Keratinocyte (primary cell): ENCODE measurements around the gene MLEC. TPM values are rescaled to one million over a fixed set of nuclear protein-coding genes. Genes with fewer than 3 reads are reported as not detected.

Source experiments
- DNase-seq: peaks from one replicate; pipeline ENCODE4 v3.0.0-alpha.2; 2011; ENCODE audit warnings: low read depth, missing footprints, low spot score
- FAIRE-seq: peaks from 2 replicates; lab custom pipeline; 2011; peaks lifted over from hg19 to GRCh38; lab: Jason Lieb, UNC
- H2AFZ ChIP-seq: 2 replicates; pipeline ENCODE4 v1.6.0; 2012; ENCODE audit warnings: low read length, control low read depth, inconsistent platforms; ENCODE audit not compliant: control insufficient read depth
- H3K27ac ChIP-seq: 2 replicates; pipeline ENCODE4 v1.5.1; 2011; ENCODE audit warnings: low read length; ENCODE audit not compliant: control insufficient read depth, insufficient read depth
- H3K27me3 ChIP-seq: 3 replicates; pipeline ENCODE4 v1.6.0; 2011; ENCODE audit warnings: low read length; ENCODE audit not compliant: control insufficient read depth, insufficient read depth; ENCODE audit errors: extremely low read depth
- H3K36me3 ChIP-seq, 2 experiments: 2 replicates in 1 of 2; 3 replicates in 1 of 2; pipeline ENCODE4 v1.5.1; 2011; ENCODE audit warnings: low read length in 2 of 2, mild to moderate bottlenecking in 1 of 2; ENCODE audit not compliant: control insufficient read depth in 2 of 2, insufficient read depth in 2 of 2; ENCODE audit errors: extremely low read depth in 1 of 2
- H3K4me1 ChIP-seq: 3 replicates; pipeline ENCODE4 v1.5.1; 2011; ENCODE audit warnings: low read length; ENCODE audit not compliant: control insufficient read depth, insufficient read depth; ENCODE audit errors: extremely low read depth
- H3K4me2 ChIP-seq: 3 replicates; pipeline ENCODE4 v1.6.0; 2011; ENCODE audit warnings: low read depth, low read length; ENCODE audit not compliant: control insufficient read depth, insufficient read depth; ENCODE audit errors: extremely low read depth
- H3K4me3 ChIP-seq, 3 experiments: fragments of 200-600 bp in 1 of 3; sonication (generic) in 1 of 3; 2 replicates in 2 of 3; 3 replicates in 1 of 3; pipeline ENCODE4 v1.5.1; 2011 to 2016; ENCODE audit warnings: low read length in 3 of 3, mild to moderate bottlenecking in 3 of 3, control low read depth in 2 of 3, inconsistent platforms in 1 of 3, low read depth in 1 of 3, mixed read lengths in 1 of 3, mixed run types in 1 of 3, moderate library complexity in 1 of 3; ENCODE audit not compliant: control insufficient read depth in 2 of 3, insufficient read depth in 2 of 3; ENCODE audit errors: extremely low read depth in 1 of 3
- H3K79me2 ChIP-seq: 2 replicates; pipeline ENCODE4 v1.6.0; 2012; ENCODE audit warnings: low read length; ENCODE audit not compliant: control insufficient read depth, insufficient read depth
- H3K9ac ChIP-seq: 3 replicates; pipeline ENCODE4 v1.6.0; 2011; ENCODE audit warnings: low read length; ENCODE audit not compliant: control insufficient read depth, insufficient read depth; ENCODE audit errors: extremely low read depth
- H3K9me1 ChIP-seq: 3 replicates; pipeline ENCODE4 v1.6.0; 2011; ENCODE audit warnings: low read length; ENCODE audit not compliant: control insufficient read depth, insufficient read depth; ENCODE audit errors: extremely low read depth
- H3K9me3 ChIP-seq: 2 replicates; pipeline ENCODE4 v1.5.1; 2012; ENCODE audit warnings: low read depth, low read length; ENCODE audit not compliant: control insufficient read depth
- H4K20me1 ChIP-seq: 3 replicates; pipeline ENCODE4 v1.6.0; 2011; ENCODE audit warnings: low read length; ENCODE audit not compliant: control insufficient read depth, insufficient read depth; ENCODE audit errors: extremely low read depth
- EZH2 ChIP-seq: IDR thresholded peaks from one replicate; pipeline ENCODE4 v1.6.1; 2012; ENCODE audit warnings: inconsistent platforms, mild to moderate bottlenecking, low read length, moderate library complexity
- dilution Hi-C: fragments of 300-500 bp; cut with MboI; formaldehyde crosslinking; loops from one replicate; pipeline ENCODE4 v1.7.0; 2020; ENCODE audit warnings: low sequenced_read_pairs; ENCODE audit not compliant: extremely low pct_ligation_motif_present
- polyA plus RNA-seq, 5 experiments: library from polyadenylated mRNA; depleted of rRNA in 3 of 5; stranded (reverse) in 3 of 5; stranded (forward) in 1 of 5; unstranded in 1 of 5; fragments of >200 nt; gene quantifications; 1 replicate in 1 of 5; 2 replicates in 3 of 5; 3 replicates in 1 of 5; pipeline versions ENCODE4 v1.2.1 to v1.2.3, GENCODE V29; 2011 to 2012; ENCODE audit warnings: missing spikeins in 2 of 5, low read depth in 1 of 5, low replicate concordance in 1 of 5
- TF ChIP-seq, protein P1 (sequence below), 3 experiments: IDR thresholded peaks in 1 of 3; conservative IDR thresholded peaks in 1 of 3; optimal IDR thresholded peaks in 1 of 3; 2 replicates in 2 of 3; 3 replicates in 1 of 3; pipeline versions ENCODE3 to v1.5.1; 2011; ENCODE audit warnings: low read length in 3 of 3, mild to moderate bottlenecking in 3 of 3, moderate library complexity in 2 of 3, control low read depth in 1 of 3, inconsistent platforms in 1 of 3; ENCODE audit not compliant: insufficient read depth in 2 of 3; ENCODE audit errors: extremely low read depth in 1 of 3

MLEC gene
- polyA plus RNA-seq, 1 donor (not counting 4 experiments of a cell fraction or from before 2014, with no cell fraction given), result 65.2 TPM

DNA sequence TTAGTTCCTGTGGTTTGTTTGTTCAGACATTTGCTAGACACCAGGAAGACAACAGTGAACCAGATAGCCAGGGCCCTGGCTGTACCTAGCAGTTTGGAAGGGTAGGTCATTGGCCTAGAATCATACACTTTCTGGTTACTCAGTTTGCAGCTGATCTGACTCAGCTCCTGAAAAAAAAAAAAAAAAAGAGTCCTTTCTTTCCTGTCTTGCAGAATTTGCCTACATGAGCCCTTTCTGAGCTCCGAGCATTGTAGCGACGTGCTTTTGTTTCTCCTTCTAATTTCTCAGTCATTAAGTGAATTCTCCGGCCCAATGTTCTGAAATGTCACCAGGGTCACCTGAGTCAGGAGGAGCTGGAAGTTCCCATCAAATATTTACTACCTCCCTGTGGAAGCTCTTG lies 44.1 kb upstream of the MLEC start:
- H3K4me3 ChIP-seq, result no peak overlapping the region
- TF ChIP-seq EZH2, result no peak
- TF ChIP-seq, protein P1, sequence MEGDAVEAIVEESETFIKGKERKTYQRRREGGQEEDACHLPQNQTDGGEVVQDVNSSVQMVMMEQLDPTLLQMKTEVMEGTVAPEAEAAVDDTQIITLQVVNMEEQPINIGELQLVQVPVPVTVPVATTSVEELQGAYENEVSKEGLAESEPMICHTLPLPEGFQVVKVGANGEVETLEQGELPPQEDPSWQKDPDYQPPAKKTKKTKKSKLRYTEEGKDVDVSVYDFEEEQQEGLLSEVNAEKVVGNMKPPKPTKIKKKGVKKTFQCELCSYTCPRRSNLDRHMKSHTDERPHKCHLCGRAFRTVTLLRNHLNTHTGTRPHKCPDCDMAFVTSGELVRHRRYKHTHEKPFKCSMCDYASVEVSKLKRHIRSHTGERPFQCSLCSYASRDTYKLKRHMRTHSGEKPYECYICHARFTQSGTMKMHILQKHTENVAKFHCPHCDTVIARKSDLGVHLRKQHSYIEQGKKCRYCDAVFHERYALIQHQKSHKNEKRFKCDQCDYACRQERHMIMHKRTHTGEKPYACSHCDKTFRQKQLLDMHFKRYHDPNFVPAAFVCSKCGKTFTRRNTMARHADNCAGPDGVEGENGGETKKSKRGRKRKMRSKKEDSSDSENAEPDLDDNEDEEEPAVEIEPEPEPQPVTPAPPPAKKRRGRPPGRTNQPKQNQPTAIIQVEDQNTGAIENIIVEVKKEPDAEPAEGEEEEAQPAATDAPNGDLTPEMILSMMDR (optimal IDR thresholded peaks at IDR 0.05 in 1 of 3, IDR thresholded peaks at IDR 0.05 in 1 of 3, conservative IDR thresholded peaks at IDR 0.05 in 1 of 3; ENCODE audit: extremely low read depth in 1 of 3, insufficient read depth in 2 of 3, low read length in 3 of 3), result no peak
- no peak overlapping the region for H3K27ac ChIP-seq
- H3K9me3 ChIP-seq, result no peaks in the 10 kb centered on the region
- no peak overlapping the region for H3K4me2 ChIP-seq
- DNase-seq (no peak), FAIRE-seq (no peak)
- peaks cover 40% of the 10 kb centered on the region for H3K27me3 ChIP-seq
- no peak overlapping the region for H3K9ac ChIP-seq
- no peaks in the 10 kb centered on the region for H3K79me2 ChIP-seq
- H2AFZ ChIP-seq, result no peak overlapping the region
- peaks cover 6% of the 10 kb centered on the region for H3K4me1 ChIP-seq
- no peaks in the 10 kb centered on the region for H4K20me1 ChIP-seq
- no peaks in the 10 kb centered on the region for H3K9me1 ChIP-seq
- dilution Hi-C loops, result no loop called here
- H3K36me3 ChIP-seq, result no peaks in the 10 kb centered on the region

GRCh38 chr12:120643574-120643973 lies 43.4 kb upstream of the MLEC start:
- Histone ChIP-seq H3K4me1 (peaks cover 6% of the 10 kb centered on the region), H4K20me1 (no peaks in the 10 kb centered on the region), H3K9ac (no peak overlapping the region), H3K4me3 (no peak overlapping the region), H3K4me2 (no peak overlapping the region), H3K36me3 (no peaks in the 10 kb centered on the region), H3K79me2 (no peaks in the 10 kb centered on the region), H3K27me3 (peaks cover 40% of the 10 kb centered on the region), H3K9me3 (no peaks in the 10 kb centered on the region), H3K27ac (no peak overlapping the region), H3K9me1 (no peaks in the 10 kb centered on the region), H2AFZ (no peak overlapping the region)
- dilution Hi-C loops, result no loop called here
- no peak for TF ChIP-seq EZH2
- TF ChIP-seq, protein P1 (optimal IDR thresholded peaks at IDR 0.05 in 1 of 3, IDR thresholded peaks at IDR 0.05 in 1 of 3, conservative IDR thresholded peaks at IDR 0.05 in 1 of 3; ENCODE audit: extremely low read depth in 1 of 3, insufficient read depth in 2 of 3, low read length in 3 of 3), result no peak
- DNase-seq (no peak), FAIRE-seq (no peak)
